ENCODE data around the gene PDLIM5.

PDLIM5 gene

GRCh38 chr4:94415448-94415847 lies 36.3 kb upstream of the PDLIM5 start:
- Histone ChIP-seq H3K4me1 (peaks cover 4% of the 10 kb centered on the region), H3K36me3 (ENCODE audit: control insufficient read depth, insufficient read depth, low read length) (no peaks in the 10 kb centered on the region), H3K9me3 (ENCODE audit: control insufficient read depth, low read length) (no peaks in the 10 kb centered on the region), H3K79me2 (no peaks in the 10 kb centered on the region), H3K27ac (no peak overlapping the region), H3K4me3 (ENCODE audit: low read depth, low read length) (no peak overlapping the region), H2AFZ (no peak overlapping the region), H3K27me3 (ENCODE audit: control insufficient read depth, insufficient read depth, low read length) (no peaks in the 10 kb centered on the region), H3K4me2 (ENCODE audit: low read length) (no peak overlapping the region), H3K9ac (no peak overlapping the region)
- TF ChIP-seq CTCF (IDR thresholded peaks at IDR 0.05), result no peak

DNA sequence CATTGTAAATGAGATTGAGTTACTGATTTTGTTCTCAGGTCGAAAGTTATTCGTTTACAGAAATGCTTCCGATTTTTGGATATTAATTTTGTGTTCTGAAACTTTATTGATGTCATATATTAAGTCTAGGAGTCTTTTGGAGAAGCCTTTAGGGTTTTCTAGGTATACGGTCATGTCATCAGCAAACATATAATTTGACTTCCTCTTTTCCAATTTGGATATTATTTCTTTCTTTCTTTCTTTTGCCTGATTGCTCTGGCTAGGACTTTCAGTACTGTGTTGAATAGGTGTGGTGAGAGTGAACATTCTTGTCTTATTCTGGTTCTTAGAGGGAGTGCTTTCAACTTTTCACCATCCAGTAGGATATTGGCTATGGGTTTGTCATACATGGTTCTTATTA lies 35.4 kb upstream of the PDLIM5 start:
- no peak overlapping the region for H3K27ac ChIP-seq
- H2AFZ ChIP-seq, result no peak overlapping the region
- H3K79me2 ChIP-seq, result no peaks in the 10 kb centered on the region
- peaks cover 4% of the 10 kb centered on the region for H3K4me1 ChIP-seq
- no peak overlapping the region for H3K4me3 ChIP-seq (ENCODE audit: low read depth, low read length)
- no peak overlapping the region for H3K4me2 ChIP-seq (ENCODE audit: low read length)
- TF ChIP-seq CTCF (IDR thresholded peaks at IDR 0.05), result no peak
- no peaks in the 10 kb centered on the region for H3K9me3 ChIP-seq (ENCODE audit: control insufficient read depth, low read length)
- no peaks in the 10 kb centered on the region for H3K27me3 ChIP-seq (ENCODE audit: control insufficient read depth, insufficient read depth, low read length)
- H3K36me3 ChIP-seq (ENCODE audit: control insufficient read depth, insufficient read depth, low read length), result no peaks in the 10 kb centered on the region
- no peak overlapping the region for H3K9ac ChIP-seq

- H3K4me1 ChIP-seq, result peaks cover 4% of the 10 kb centered on the region
- H3K27ac ChIP-seq, result no peak overlapping the region
- no peak for TF ChIP-seq CTCF (IDR thresholded peaks at IDR 0.05)
- no peak overlapping the region for H2AFZ ChIP-seq
- H3K9ac ChIP-seq, result no peak overlapping the region
- no peaks in the 10 kb centered on the region for H3K9me3 ChIP-seq (ENCODE audit: control insufficient read depth, low read length)
- no peaks in the 10 kb centered on the region for H3K36me3 ChIP-seq (ENCODE audit: control insufficient read depth, insufficient read depth, low read length)
- H3K4me2 ChIP-seq (ENCODE audit: low read length), result no peak overlapping the region
- no peak overlapping the region for H3K4me3 ChIP-seq (ENCODE audit: low read depth, low read length)
- no peaks in the 10 kb centered on the region for H3K27me3 ChIP-seq (ENCODE audit: control insufficient read depth, insufficient read depth, low read length)
- no peaks in the 10 kb centered on the region for H3K79me2 ChIP-seq
These were observed 34.8 kb upstream of the PDLIM5 start for GRCh38 chr4:94416981-94417380.

GRCh38 chr4:94419549-94419948 lies 32.2 kb upstream of the PDLIM5 start:
- no peak overlapping the region for H3K27ac ChIP-seq
- TF ChIP-seq CTCF (IDR thresholded peaks at IDR 0.05), result no peak
- H2AFZ ChIP-seq, result no peak overlapping the region
- no peaks in the 10 kb centered on the region for H3K36me3 ChIP-seq (ENCODE audit: control insufficient read depth, insufficient read depth, low read length)
- H3K79me2 ChIP-seq, result no peaks in the 10 kb centered on the region
- H3K9me3 ChIP-seq (ENCODE audit: control insufficient read depth, low read length), result no peaks in the 10 kb centered on the region
- no peaks in the 10 kb centered on the region for H3K27me3 ChIP-seq (ENCODE audit: control insufficient read depth, insufficient read depth, low read length)
- no peak overlapping the region for H3K4me3 ChIP-seq (ENCODE audit: low read depth, low read length)
- H3K9ac ChIP-seq, result no peak overlapping the region
- H3K4me1 ChIP-seq, result no peaks in the 10 kb centered on the region
- H3K4me2 ChIP-seq (ENCODE audit: low read length), result no peak overlapping the region

GRCh38 chr4:94419956-94420355 lies 31.8 kb upstream of the PDLIM5 start:
- H3K79me2 ChIP-seq, result no peaks in the 10 kb centered on the region
- TF ChIP-seq CTCF (IDR thresholded peaks at IDR 0.05), result no peak
- no peaks in the 10 kb centered on the region for H3K36me3 ChIP-seq (ENCODE audit: control insufficient read depth, insufficient read depth, low read length)
- no peak overlapping the region for H3K27ac ChIP-seq
- H3K27me3 ChIP-seq (ENCODE audit: control insufficient read depth, insufficient read depth, low read length), result no peaks in the 10 kb centered on the region
- H3K4me3 ChIP-seq (ENCODE audit: low read depth, low read length), result no peak overlapping the region
- H3K4me1 ChIP-seq, result no peaks in the 10 kb centered on the region
- H3K9me3 ChIP-seq (ENCODE audit: control insufficient read depth, low read length), result no peaks in the 10 kb centered on the region
- no peak overlapping the region for H3K9ac ChIP-seq
- H3K4me2 ChIP-seq (ENCODE audit: low read length), result no peak overlapping the region
- H2AFZ ChIP-seq, result no peak overlapping the region

All from parathyroid adenoma (tissue), 2 donors.